K562 (cell line): Measurements from ENCODE around the gene PITPNC1. TPM values are rescaled to one million over a fixed set of nuclear protein-coding genes. Genes with fewer than 3 reads are reported as not detected.

Experiments
- AFF1 ChIP-seq, 2 experiments: fragments of 450-650 bp; IDR thresholded peaks; 2 replicates each; pipeline ENCODE4 v1.6.1; 2018; ENCODE audit warnings: mild to moderate bottlenecking in 2 of 2, low read depth in 1 of 2; ENCODE audit not compliant: partially characterized antibody in 2 of 2
- CBX1 ChIP-seq: sonication (generic); IDR thresholded peaks from 2 replicates; pipeline ENCODE4 v1.6.1; 2016; ENCODE audit warnings: antibody characterized with exemption, low read depth, mild to moderate bottlenecking
- CREB5 ChIP-seq: fragments of 250-450 bp; sonication (Bioruptor Pico); IDR thresholded peaks from 2 replicates; pipeline ENCODE4 v1.5.0; 2020; ENCODE audit warnings: mild to moderate bottlenecking
- FOXP4 ChIP-seq: sonication (generic); formaldehyde crosslinking; IDR thresholded peaks from 2 replicates; pipeline ENCODE4 v1.8.0; 2022; ENCODE audit warnings: mild to moderate bottlenecking, missing genetic modification reagents, borderline replicate concordance
- GTF2F1 ChIP-seq: IDR thresholded peaks from 2 replicates; pipeline ENCODE4 v1.6.1; 2011; ENCODE audit warnings: low read depth, low read length, improper control_type of control experiment
- HCFC1 ChIP-seq: IDR thresholded peaks from 2 replicates; pipeline ENCODE4 v1.6.1; 2012; ENCODE audit warnings: low read depth, low read length, improper control_type of control experiment
- HMG20A ChIP-seq: fragments of 450-650 bp; formaldehyde crosslinking; conservative IDR thresholded peaks from 2 replicates; pipeline ENCODE4 v1.4.0; 2020; ENCODE audit warnings: mild to moderate bottlenecking, mixed read lengths
- KAT7 ChIP-seq: sonication (generic); formaldehyde crosslinking; IDR thresholded peaks from 2 replicates; pipeline ENCODE4 v1.8.0; 2022; ENCODE audit warnings: missing genetic modification reagents, mild to moderate bottlenecking, borderline replicate concordance
- KLF10 ChIP-seq: fragments of 250-450 bp; sonication (Bioruptor Pico); IDR thresholded peaks from 2 replicates; pipeline ENCODE4 v1.6.1; 2021; ENCODE audit warnings: matching md5 sums
- NUFIP1 ChIP-seq: fragments of 450-650 bp; IDR thresholded peaks from 2 replicates; pipeline ENCODE4 v1.6.1; 2018; ENCODE audit not compliant: partially characterized antibody
- PHB ChIP-seq: fragments of 250-450 bp; sonication (Bioruptor Pico); IDR thresholded peaks from 2 replicates; pipeline ENCODE4 v1.5.0; 2021
- SIN3B ChIP-seq: fragments of 450-650 bp; IDR thresholded peaks from 2 replicates; pipeline ENCODE4 v1.6.1; 2017; ENCODE audit warnings: low read depth, mild to moderate bottlenecking, moderate library complexity
- TOE1 ChIP-seq, 2 experiments: fragments of 450-650 bp in 1 of 2; sonication (generic) in 1 of 2; formaldehyde crosslinking in 1 of 2; IDR thresholded peaks; 2 replicates each; pipeline versions ENCODE4 v1.7.1 to v1.8.0; 2016 to 2022; ENCODE audit warnings: borderline replicate concordance in 2 of 2, mild to moderate bottlenecking in 2 of 2, antibody characterized with exemption in 1 of 2, inconsistent platforms in 1 of 2, low read depth in 1 of 2, missing genetic modification reagents in 1 of 2, moderate library complexity in 1 of 2
- XRCC3 ChIP-seq: fragments of 450-650 bp; IDR thresholded peaks from 2 replicates; pipeline ENCODE4 v1.6.1; 2017; ENCODE audit warnings: mild to moderate bottlenecking, moderate library complexity
- ZBTB33 ChIP-seq: sonication (generic); formaldehyde crosslinking; IDR thresholded peaks from 2 replicates; pipeline ENCODE4 v1.8.1; 2023; ENCODE audit warnings: mild to moderate bottlenecking, missing genetic modification reagents
- ZNF57 ChIP-seq: fragments of 450-650 bp; formaldehyde crosslinking; IDR thresholded peaks from 2 replicates; pipeline ENCODE4 v1.4.0; 2020; ENCODE audit warnings: mild to moderate bottlenecking, moderate library complexity
- ZZZ3 ChIP-seq: fragments of 450-650 bp; IDR thresholded peaks from 2 replicates; pipeline ENCODE4 v1.6.1; 2016; ENCODE audit warnings: antibody characterized with exemption, mild to moderate bottlenecking, moderate library complexity
- polyA plus RNA-seq, 8 experiments: library from polyadenylated mRNA; depleted of rRNA in 4 of 8; stranded (reverse) in 5 of 8; unstranded in 3 of 8; fragments of >200 nt; fragmentation: Nextera tagmentation in 2 of 8; fragmentation: Illumina TruSeq in 1 of 8; extraction: Ambion mirVana in 2 of 8; extraction: Trizol in 1 of 8; gene quantifications; 2 replicates each; pipeline versions ENCODE4 v1.2.1 to v1.2.3, GENCODE V29; 2011 to 2014; ENCODE audit warnings: inconsistent platforms in 1 of 8, missing spikeins in 1 of 8
- total RNA-seq, 7 experiments: library from RNA; depleted of rRNA in 6 of 7; stranded (reverse); fragments of >200 nt in 6 of 7; fragmentation: Illumina TruSeq in 2 of 7; extraction: Trizol in 2 of 7; gene quantifications; 2 replicates each; pipeline versions ENCODE4 v1.2.1 to v1.2.3, GENCODE V29; 2011 to 2021; ENCODE audit warnings: low replicate concordance in 1 of 7

Gene PITPNC1
- total and polyA plus RNA-seq, 9 of the 15 experiments (the other 6 are each of a cell fraction or from before 2014, with no cell fraction given), result 0.11 to 1.1 (median 0.65) TPM

- TF ChIP-seq CREB5 (CRISPR knock-in tag) (no peak), FOXP4 (CRISPR knock-in tag) (0 out of 2 replicates have a peak, but pooled peaks have one; percentile 45), HCFC1 (peak; percentile 70), CBX1 (peak; percentile 80), GTF2F1 (no peak), ZNF57 (no peak), KLF10 (no peak), ZZZ3 (no peak), XRCC3 (no peak), HMG20A (CRISPR knock-in tag) (no peak), KAT7 (CRISPR knock-in tag) (peak; percentile 82; the same call in 1 of the 2 replicates), ZBTB33 (no peak), SIN3B (peak; percentile 86), PHB (CRISPR knock-in tag) (no peak), AFF1 (IDR thresholded peaks at IDR 0.05; ENCODE audit: low read depth in 1 of 2, partially characterized antibody in 2 of 2) (no peak), NUFIP1 (no peak), TOE1 (IDR thresholded peaks at IDR 0.05; ENCODE audit: borderline replicate concordance) (no peak), TOE1 (CRISPR knock-in tag; IDR thresholded peaks at IDR 0.05; ENCODE audit: borderline replicate concordance, low read depth) (peak; percentile 86; the same call in 1 of the 2 replicates)
Measured at GRCh38 chr17:67366193-67367157, 10.6 kb upstream of the PITPNC1 start, which contains the start of gene PSMD12 (continued).
